Ishikawa (cell line): ENCODE results near the gene CRTAC1.

ENCODE experiments used
- EGR1 ChIP-seq: IDR thresholded peaks from 2 replicates; pipeline ENCODE4 v1.6.1; 2012
- EP300 ChIP-seq: IDR thresholded peaks from 2 replicates; pipeline ENCODE4 v1.6.1; 2012; ENCODE audit warnings: borderline replicate concordance

DNA sequence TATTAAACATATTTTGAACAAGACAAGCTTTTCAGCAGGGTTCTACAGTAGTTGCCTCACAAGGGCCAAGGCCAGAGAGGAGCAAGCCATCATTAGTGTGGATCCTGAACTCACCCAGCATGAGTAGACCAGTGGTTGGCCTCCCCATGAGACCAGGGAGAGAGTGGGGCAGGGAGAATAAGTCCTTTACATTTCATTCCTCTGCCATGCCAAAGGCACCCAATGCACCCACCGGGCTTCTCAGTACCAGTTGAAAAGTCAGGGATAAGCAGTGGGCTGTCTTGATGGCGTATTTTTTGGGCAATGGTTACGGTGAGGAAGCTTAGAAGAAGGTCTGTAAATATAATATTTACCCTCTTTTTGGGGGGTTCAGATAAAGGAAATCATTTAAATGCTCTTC lies 16.6 kb downstream of the CRTAC1 start:
- TF ChIP-seq EGR1 (no peak), EP300 (no peak)
